NB4 (cell line): ENCODE data around the gene MBIP.

Experiments used
- DNase-seq: peaks from one replicate; pipeline ENCODE4 v3.0.0; 2010; ENCODE audit warnings: low read depth
- H3K4me3 ChIP-seq: one replicate; pipeline ENCODE4 v1.5.1; 2011; ENCODE audit warnings: mild to moderate bottlenecking, low read depth, low read length, moderate library complexity
- CTCF ChIP-seq: IDR thresholded peaks from one replicate; pipeline ENCODE4 v1.5.1; 2012; ENCODE audit warnings: low read depth, low read length
- MYC ChIP-seq: IDR thresholded peaks from 2 replicates; pipeline ENCODE4 v1.6.1; 2011; ENCODE audit warnings: low read depth, low read length
- POLR2A ChIP-seq: IDR thresholded peaks from 2 replicates; pipeline ENCODE4 v1.6.1; 2011; ENCODE audit warnings: mild to moderate bottlenecking; ENCODE audit not compliant: insufficient read length; ENCODE audit errors: extremely low read depth
- TF ChIP-seq, protein P1 (sequence below): IDR thresholded peaks from 2 replicates; pipeline ENCODE4 v1.6.1; 2011; ENCODE audit warnings: low read depth, low read length

Gene MBIP

DNA sequence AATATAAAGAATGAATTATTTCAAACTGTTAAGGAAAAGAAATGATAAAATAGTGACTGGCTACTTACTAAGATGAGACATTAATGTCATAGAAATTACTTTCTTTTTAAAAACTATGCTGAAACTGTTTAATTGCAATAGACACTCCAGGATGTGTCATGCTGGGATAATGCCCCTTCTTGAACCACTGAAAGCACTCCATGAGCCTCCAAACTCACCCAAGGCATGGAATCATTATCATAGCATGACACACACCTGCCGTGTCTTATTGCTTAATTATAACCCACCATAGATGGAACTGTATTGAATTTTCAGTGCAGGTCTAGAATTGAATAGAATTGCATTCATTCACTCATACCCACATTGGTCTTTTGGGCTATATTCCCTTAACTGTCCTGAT is 4.3 kb downstream of the MBIP start:
- no peak for TF ChIP-seq MYC
- no peak for TF ChIP-seq CTCF
- TF ChIP-seq, protein P1, sequence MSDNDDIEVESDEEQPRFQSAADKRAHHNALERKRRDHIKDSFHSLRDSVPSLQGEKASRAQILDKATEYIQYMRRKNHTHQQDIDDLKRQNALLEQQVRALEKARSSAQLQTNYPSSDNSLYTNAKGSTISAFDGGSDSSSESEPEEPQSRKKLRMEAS, result no peak
- TF ChIP-seq POLR2A, result no peak
- no peak for DNase-seq
- H3K4me3 ChIP-seq, result no peak overlapping the region

GRCh38 chr14:36315159-36315853 is 5.1 kb downstream of the MBIP start:
- DNase-seq, result no peak
- TF ChIP-seq MYC, result no peak
- no peak for TF ChIP-seq CTCF
- no peak for TF ChIP-seq POLR2A
- TF ChIP-seq, protein P1, result no peak
- no peak overlapping the region for H3K4me3 ChIP-seq

DNA sequence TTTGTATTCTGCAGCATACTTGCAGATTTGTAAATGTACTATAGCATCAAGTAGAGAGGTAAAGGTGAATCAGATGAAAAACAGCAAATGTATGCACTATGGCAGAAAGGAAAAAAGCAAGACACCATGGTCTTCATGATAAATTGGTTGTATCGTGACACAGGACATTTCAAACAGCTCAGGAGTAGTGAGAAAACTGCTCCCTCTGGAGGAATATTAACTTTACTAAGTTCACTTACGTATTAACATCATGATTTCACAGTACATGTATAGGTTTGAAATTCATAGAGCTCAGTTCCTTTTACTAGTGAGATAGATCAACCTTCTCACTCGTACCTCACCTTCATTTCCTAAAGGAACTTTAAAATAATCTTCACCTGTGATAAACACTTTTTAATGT is 6.5 kb downstream of the MBIP start:
- TF ChIP-seq CTCF (no peak), POLR2A (no peak), MYC (no peak)
- TF ChIP-seq, protein P1, result no peak
- peak; percentile 15 for DNase-seq
- no peak overlapping the region for H3K4me3 ChIP-seq

DNA sequence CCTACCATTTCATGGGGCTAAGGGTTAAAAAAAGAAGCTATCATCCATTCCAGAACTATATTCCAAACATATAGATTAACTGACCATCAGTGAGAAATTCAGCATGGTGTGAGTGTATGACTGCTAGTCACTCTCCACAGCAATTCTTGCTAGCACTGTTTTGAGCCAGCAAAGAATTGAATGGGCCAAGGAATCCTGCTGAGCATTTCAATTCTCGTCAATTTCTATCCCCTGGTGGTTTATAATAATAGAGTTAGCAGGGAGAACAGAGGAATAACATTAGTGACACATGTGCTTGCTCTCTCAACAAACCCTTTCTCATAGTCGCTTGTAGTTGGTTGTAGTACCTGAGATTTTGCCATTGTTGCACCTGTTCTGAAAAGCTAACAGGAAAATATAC is 7.2 kb downstream of the MBIP start:
- TF ChIP-seq POLR2A (no peak), CTCF (no peak), MYC (no peak)
- TF ChIP-seq, protein P1, result no peak
- H3K4me3 ChIP-seq, result no peak overlapping the region
- DNase-seq, result no peak

DNA sequence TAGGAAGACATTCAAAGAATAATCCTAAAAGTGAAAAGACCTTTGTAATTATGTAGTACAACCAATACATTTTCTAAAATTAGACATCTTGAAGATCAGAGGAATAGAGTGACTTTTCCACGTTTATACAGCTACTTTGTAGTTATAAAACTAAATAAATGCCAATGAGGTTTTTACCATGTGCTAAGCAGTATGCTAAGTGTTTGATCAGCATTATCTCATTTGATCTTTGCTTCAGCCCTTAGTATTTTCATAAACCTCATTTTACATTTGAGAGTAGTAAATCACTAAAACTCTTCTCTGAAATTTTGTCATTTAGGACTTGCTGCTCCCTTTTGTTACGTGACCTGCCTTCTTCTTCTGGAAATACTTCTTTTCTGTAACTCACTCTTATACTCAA is 13.6 kb downstream of the MBIP start:
- H3K4me3 ChIP-seq, result no peak overlapping the region
- DNase-seq, result no peak
- TF ChIP-seq, protein P1, result no peak
- TF ChIP-seq CTCF, result no peak

DNA sequence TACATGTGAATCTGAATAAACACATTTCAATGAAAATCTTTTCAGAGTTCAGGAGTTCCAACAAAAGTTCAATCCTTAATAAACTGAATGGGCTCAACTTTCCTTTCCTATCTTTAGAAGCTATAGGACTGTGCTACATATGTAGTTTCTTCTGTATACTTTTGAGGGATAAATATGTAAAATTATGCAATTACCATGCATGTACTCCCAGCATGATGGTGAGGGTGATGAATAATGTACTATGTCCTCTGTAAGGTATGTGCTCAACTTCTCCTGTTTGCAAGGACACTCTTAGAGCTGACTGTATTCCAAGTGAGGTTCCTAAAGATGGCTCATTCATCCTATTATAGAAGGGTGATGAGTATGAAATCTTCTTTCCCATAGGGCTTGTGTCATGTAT is 15.5 kb downstream of the MBIP start:
- no peak overlapping the region for H3K4me3 ChIP-seq
- DNase-seq, result no peak
- TF ChIP-seq MYC (no peak), POLR2A (no peak), CTCF (no peak)
- TF ChIP-seq, protein P1, result no peak
